Activated CD8-positive, alpha-beta T cell treated with anti-CD3 and anti-CD28 coated beads for 36 hours (primary cell): Measurements from ENCODE around the gene UGT2B17. TPM values are rescaled to one million over a fixed set of nuclear protein-coding genes. Genes with fewer than 3 reads are reported as not detected.

Experiments used
- ATAC-seq: fragments of 200-7000 bp; cut with Tn5 transposase; one replicate; pipeline ENCODE4 v1.10.0; 2021; ENCODE audit warnings: mild to moderate bottlenecking, moderate library complexity
- CTCF ChIA-PET: fragments of 350-600 bp; sonication (Branson Sonifier 250); formaldehyde crosslinking; loops from one replicate; lab custom pipeline; 2021; ENCODE audit warnings: antibody characterized with exemption; lab: Charles Lee
- POLR2A ChIA-PET: fragments of 350-600 bp; sonication (Branson Sonifier 250); formaldehyde crosslinking; loops from one replicate; lab custom pipeline; 2021; ENCODE audit warnings: antibody characterized with exemption; lab: Charles Lee
- DNase-seq: peaks from one replicate; pipeline ENCODE4 v3.0.0-alpha.2; 2020
- H3K27ac Mint-ChIP-seq: one replicate; pipeline ENCODE4 v1.8.0; 2021; ENCODE audit warnings: mild to moderate bottlenecking, mixed read lengths
- H3K27me3 Mint-ChIP-seq: one replicate; pipeline ENCODE4 v1.8.0; 2021; ENCODE audit warnings: mixed read lengths
- H3K36me3 Mint-ChIP-seq: one replicate; pipeline ENCODE4 v1.8.0; 2021; ENCODE audit warnings: low read depth, mixed read lengths
- H3K4me1 Mint-ChIP-seq: one replicate; pipeline ENCODE4 v1.8.0; 2021; ENCODE audit warnings: low read depth, mixed read lengths
- H3K4me3 Mint-ChIP-seq: one replicate; pipeline ENCODE4 v1.8.0; 2021; ENCODE audit warnings: mild to moderate bottlenecking, moderate library complexity, mixed read lengths
- H3K9me3 Mint-ChIP-seq: one replicate; pipeline ENCODE4 v1.8.0; 2021; ENCODE audit warnings: mixed read lengths
- intact Hi-C: fragments of 100-400 bp; cut with micrococcal nuclease; formaldehyde crosslinking; loops from one replicate; pipeline ENCODE4 v1.10.0; 2022
- total RNA-seq, 2 experiments: library from RNA; stranded (reverse); gene quantifications; one replicate each; pipeline ENCODE4 v1.2.3, GENCODE V29; 2021
- TF ChIP-seq, protein P1 (sequence below): fragments of 200-600 bp; IDR thresholded peaks from one replicate; pipeline ENCODE4 v1.8.0; 2022; ENCODE audit warnings: antibody characterized with exemption, mild to moderate bottlenecking

Gene UGT2B17
- total RNA-seq, 2 experiments from 2014 or later: not detected

- Mint-ChIP-seq H3K27me3 (no peaks in the 10 kb centered on the region), H3K4me1 (peaks cover 3% of the 10 kb centered on the region), H3K4me3 (no peak overlapping the region), H3K9me3 (no peaks in the 10 kb centered on the region), H3K36me3 (no peaks in the 10 kb centered on the region), H3K27ac (no peak overlapping the region)
- DNase-seq (no peak), ATAC-seq (no peak)
- ChIA-PET CTCF (interaction anchor here (0.7 to 1.5 kb wide), 12 partner anchors 9 to 128 kb away, joined by 3 to 9 read pairs (median 4); no protein-coding TSS in a partner anchor), POLR2A (no interaction called here)
- TF ChIP-seq, protein P1, sequence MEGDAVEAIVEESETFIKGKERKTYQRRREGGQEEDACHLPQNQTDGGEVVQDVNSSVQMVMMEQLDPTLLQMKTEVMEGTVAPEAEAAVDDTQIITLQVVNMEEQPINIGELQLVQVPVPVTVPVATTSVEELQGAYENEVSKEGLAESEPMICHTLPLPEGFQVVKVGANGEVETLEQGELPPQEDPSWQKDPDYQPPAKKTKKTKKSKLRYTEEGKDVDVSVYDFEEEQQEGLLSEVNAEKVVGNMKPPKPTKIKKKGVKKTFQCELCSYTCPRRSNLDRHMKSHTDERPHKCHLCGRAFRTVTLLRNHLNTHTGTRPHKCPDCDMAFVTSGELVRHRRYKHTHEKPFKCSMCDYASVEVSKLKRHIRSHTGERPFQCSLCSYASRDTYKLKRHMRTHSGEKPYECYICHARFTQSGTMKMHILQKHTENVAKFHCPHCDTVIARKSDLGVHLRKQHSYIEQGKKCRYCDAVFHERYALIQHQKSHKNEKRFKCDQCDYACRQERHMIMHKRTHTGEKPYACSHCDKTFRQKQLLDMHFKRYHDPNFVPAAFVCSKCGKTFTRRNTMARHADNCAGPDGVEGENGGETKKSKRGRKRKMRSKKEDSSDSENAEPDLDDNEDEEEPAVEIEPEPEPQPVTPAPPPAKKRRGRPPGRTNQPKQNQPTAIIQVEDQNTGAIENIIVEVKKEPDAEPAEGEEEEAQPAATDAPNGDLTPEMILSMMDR: no peak
- intact Hi-C loops: loop anchor here (5.0 kb wide), 1 partner anchor 673 kb away; no protein-coding TSS in a partner anchor
These were observed 77.1 kb downstream of the UGT2B17 start for GRCh38 chr4:68499021-68499420.

DNA sequence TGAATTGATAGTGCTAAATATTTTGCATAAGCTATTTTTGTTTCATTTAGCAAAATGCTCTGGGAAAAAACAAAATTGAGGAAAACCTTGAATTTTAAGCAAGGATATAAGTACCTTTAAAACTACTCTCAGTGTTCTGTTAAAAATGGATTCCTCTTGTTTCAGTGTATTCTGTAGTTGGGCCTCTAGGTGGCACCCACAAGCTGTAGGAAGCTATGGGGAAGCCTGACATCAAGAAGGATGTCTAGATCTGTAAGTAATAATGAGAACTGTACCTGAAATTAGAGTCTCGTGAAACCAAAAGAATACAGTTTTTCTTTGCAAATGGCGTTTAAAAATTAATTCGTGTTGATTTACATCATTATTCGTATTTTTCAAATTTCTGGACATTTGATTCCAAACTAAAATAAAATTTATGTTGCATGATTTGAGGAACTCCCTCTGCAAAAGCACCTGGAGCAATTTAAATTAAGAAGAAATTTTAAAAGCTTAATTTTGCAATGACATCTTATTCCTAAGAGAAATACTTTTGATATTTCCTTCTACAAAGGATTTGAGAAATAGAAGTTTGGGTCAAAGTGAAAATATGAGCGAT lies 77.6 kb downstream of the UGT2B17 start:
- H3K4me1 Mint-ChIP-seq: peaks cover 3% of the 10 kb centered on the region
- no peak overlapping the region for H3K4me3 Mint-ChIP-seq

GRCh38 chr4:68494688-68495087 lies 81.4 kb downstream of the UGT2B17 start:
- DNase-seq (no peak), ATAC-seq (no peak)
- intact Hi-C loops: loop anchor here (5.0 kb wide), 1 partner anchor 678 kb away; no protein-coding TSS in a partner anchor
- Mint-ChIP-seq H3K36me3 (no peaks in the 10 kb centered on the region), H3K27me3 (no peaks in the 10 kb centered on the region), H3K4me1 (peaks cover 3% of the 10 kb centered on the region), H3K4me3 (no peak overlapping the region), H3K27ac (no peak overlapping the region), H3K9me3 (no peaks in the 10 kb centered on the region)
- CTCF ChIA-PET: interaction anchor here (0.9 kb wide), 1 partner anchor 10 kb away, joined by 4 read pairs; no protein-coding TSS in a partner anchor
- TF ChIP-seq, protein P1: no peak
- POLR2A ChIA-PET: no interaction called here

More for the DNA sequence above, 77.6 kb downstream of the UGT2B17 start:
- ChIA-PET POLR2A (no interaction called here), CTCF (interaction anchor here (0.7 to 1.5 kb wide), 16 partner anchors 9 to 822 kb away, joined by 3 to 9 read pairs (median 3); no protein-coding TSS in a partner anchor)
- Mint-ChIP-seq H3K27ac (no peak overlapping the region), H3K9me3 (no peaks in the 10 kb centered on the region), H3K27me3 (no peaks in the 10 kb centered on the region), H3K36me3 (no peaks in the 10 kb centered on the region)
- intact Hi-C loops: loop anchor here (5.0 kb wide), 1 partner anchor 674 kb away; no protein-coding TSS in a partner anchor
- DNase-seq (peak; percentile 73), ATAC-seq (peak; percentile 97)
- TF ChIP-seq, protein P1: peak; percentile 86

GRCh38 chr4:68490826-68491457 lies 85.2 kb downstream of the UGT2B17 start:
- H3K27me3 Mint-ChIP-seq: no peaks in the 10 kb centered on the region
- H3K9me3 Mint-ChIP-seq: no peaks in the 10 kb centered on the region
- TF ChIP-seq, protein P1: no peak
- ChIA-PET CTCF (no interaction called here), POLR2A (no interaction called here)
- peaks cover 3% of the 10 kb centered on the region for H3K4me1 Mint-ChIP-seq
- no peak overlapping the region for H3K27ac Mint-ChIP-seq
- DNase-seq (no peak), ATAC-seq (no peak)
- H3K36me3 Mint-ChIP-seq: no peaks in the 10 kb centered on the region
- intact Hi-C loops: no loop called here
- H3K4me3 Mint-ChIP-seq: no peak overlapping the region

DNA sequence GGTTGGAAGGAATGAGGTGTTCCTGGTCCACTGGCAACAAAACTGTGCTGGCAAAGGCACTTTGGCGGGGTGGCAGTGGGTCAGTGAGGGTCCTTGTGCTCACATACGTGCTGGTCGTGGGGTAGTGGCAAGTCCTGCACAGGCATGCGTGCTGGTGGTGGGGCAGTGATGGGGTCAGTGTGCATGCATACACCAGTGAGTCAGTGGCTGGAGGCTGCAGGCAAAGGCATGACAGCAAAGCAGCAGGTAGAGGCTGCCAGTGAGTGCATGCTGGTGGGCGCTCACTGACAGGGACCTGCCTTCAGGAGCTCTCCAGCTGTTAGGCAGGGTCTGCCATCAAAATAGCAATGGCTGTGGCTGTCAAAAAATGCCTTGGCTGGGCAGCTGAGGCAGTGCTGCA lies 86.8 kb downstream of the UGT2B17 start:
- no peak for DNase-seq
- Mint-ChIP-seq H3K9me3 (no peaks in the 10 kb centered on the region), H3K4me3 (no peak overlapping the region), H3K27me3 (no peaks in the 10 kb centered on the region), H3K27ac (no peak overlapping the region), H3K4me1 (peaks cover 1% of the 10 kb centered on the region), H3K36me3 (no peaks in the 10 kb centered on the region)
- CTCF ChIA-PET: interaction anchor here (1.0 kb wide), 1 partner anchor 9 kb away, joined by 3 read pairs; no protein-coding TSS in a partner anchor
- ATAC-seq: no peak
- intact Hi-C loops: no loop called here
- TF ChIP-seq, protein P1: no peak
- POLR2A ChIA-PET: no interaction called here
